GM12878 (cell line): ENCODE data around the gene SLX9. TPM values are rescaled to one million over a fixed set of nuclear protein-coding genes. Genes with fewer than 3 reads are reported as not detected.

Experiments used
- ATAC-seq: fragments of 200-7000 bp; cut with Tn5 transposase; 3 replicates; pipeline ENCODE4 v1.9.1; 2020; ENCODE audit warnings: mild to moderate bottlenecking, moderate library complexity
- BruUV-seq: library from RNA; stranded (reverse); fragments of 400-500 nt; replicated peaks from 2 replicates; lab custom pipeline; 2021; lab: Mats Ljungman, UMichigan
- CTCF ChIA-PET: fragments of 300-600 bp; sonication (Branson Sonifier 250); formaldehyde crosslinking; extraction: SDS; loops from one replicate; lab custom pipeline; 2021; ENCODE audit warnings: inconsistent platforms; lab: Yijun Ruan, JAX
- POLR2A ChIA-PET: fragments of 350-600 bp; formaldehyde crosslinking; extraction: SDS; loops from one replicate; lab custom pipeline; 2021; ENCODE audit warnings: inconsistent platforms; lab: Charles Lee
- RAD21 ChIA-PET: fragments of 300-600 bp; sonication (Branson Sonifier 250); formaldehyde crosslinking; loops from one replicate; lab custom pipeline; 2023; ENCODE audit warnings: antibody characterized with exemption; ENCODE audit not compliant: unreplicated experiment; lab: Charles Lee
- SMC1A ChIA-PET: fragments of 300-600 bp; sonication (Branson Sonifier 250); formaldehyde crosslinking; loops from one replicate; lab custom pipeline; 2023; ENCODE audit not compliant: unreplicated experiment, uncharacterized antibody; lab: Charles Lee
- DNase-seq: peaks from one replicate; pipeline ENCODE4 v3.0.0-alpha.2; 2011; ENCODE audit warnings: low read depth, low spot score
- FAIRE-seq: peaks from 3 replicates; lab custom pipeline; 2011; peaks lifted over from hg19 to GRCh38; lab: Jason Lieb, UNC
- H2AFZ ChIP-seq: 2 replicates; pipeline ENCODE4 v1.6.0; 2011; ENCODE audit warnings: low read depth, low read length, control low read depth; ENCODE audit not compliant: control insufficient read depth
- H3K27ac ChIP-seq: 2 replicates; pipeline ENCODE4 v1.5.1; 2011; ENCODE audit warnings: control low read depth; ENCODE audit not compliant: control insufficient read depth, insufficient read depth
- H3K27me3 ChIP-seq, 2 experiments: replicated peaks in 1 of 2; 2 replicates each; pipeline versions ENCODE4 v1.6.0 to v1.6.1; 2011; ENCODE audit warnings: low read length in 1 of 2; ENCODE audit not compliant: control insufficient read depth in 2 of 2, insufficient read depth in 2 of 2
- H3K36me3 ChIP-seq, 2 experiments: 2 replicates each; pipeline ENCODE4 v1.5.1; 2011; ENCODE audit warnings: low read length in 1 of 2; ENCODE audit not compliant: control insufficient read depth in 2 of 2, insufficient read depth in 2 of 2
- H3K4me1 ChIP-seq: 2 replicates; pipeline ENCODE4 v1.6.1; 2011; ENCODE audit warnings: mild to moderate bottlenecking, low read length, moderate library complexity, mixed read lengths; ENCODE audit not compliant: control insufficient read depth, insufficient read depth
- H3K4me2 ChIP-seq: 2 replicates; pipeline ENCODE4 v1.6.0; 2011; ENCODE audit warnings: control low read depth; ENCODE audit not compliant: control insufficient read depth, insufficient read depth
- H3K4me3 ChIP-seq: fragments of 200-600 bp; sonication (generic); 2 replicates; pipeline ENCODE4 v1.5.1; 2016
- H3K79me2 ChIP-seq: 2 replicates; pipeline ENCODE4 v1.6.0; 2011; ENCODE audit warnings: low read length; ENCODE audit not compliant: control insufficient read depth, insufficient read depth
- H3K9ac ChIP-seq: 2 replicates; pipeline ENCODE4 v1.8.0; 2011; ENCODE audit warnings: low read length, control low read depth, mixed read lengths; ENCODE audit not compliant: control insufficient read depth, insufficient read depth
- H3K9me3 ChIP-seq: replicated peaks from 3 replicates; pipeline ENCODE4 v1.5.1; 2011; ENCODE audit warnings: mild to moderate bottlenecking, low read length; ENCODE audit not compliant: control insufficient read depth, insufficient read depth
- H4K20me1 ChIP-seq: 2 replicates; pipeline ENCODE4 v1.6.0; 2011; ENCODE audit not compliant: control insufficient read depth, insufficient read depth
- BCL11A ChIP-seq: IDR thresholded peaks from 2 replicates; pipeline ENCODE4 v1.6.1; 2011; ENCODE audit warnings: low read depth, low read length
- FOXK2 ChIP-seq: fragments of 450-650 bp; IDR thresholded peaks from 2 replicates; pipeline ENCODE4 v1.6.1; 2017; ENCODE audit warnings: mild to moderate bottlenecking, moderate library complexity
- IRF4 ChIP-seq: IDR thresholded peaks from 2 replicates; pipeline ENCODE4 v1.6.1; 2011; ENCODE audit warnings: low read depth, low read length
- TARDBP ChIP-seq: IDR thresholded peaks from 2 replicates; pipeline ENCODE4 v1.6.1; 2016; ENCODE audit warnings: borderline replicate concordance
- WGBS: methylation state at CpG from one replicate; pipeline ENCODE4 v1.1.6; 2016; ENCODE audit warnings: low lambda C conversion rate; ENCODE audit not compliant: insufficient replicate concordance, insufficient coverage; ENCODE audit errors: missing lambda C conversion rate; 5-methylcytosine and 5-hydroxymethylcytosine counted together
- in situ Hi-C: fragments of 300-500 bp; cut with MboI; formaldehyde crosslinking; loops from 9 replicates; pipeline ENCODE4 v1.14.3; 2018; ENCODE audit warnings: mixed read lengths
- intact Hi-C: fragments of 100-400 bp; cut with micrococcal nuclease; formaldehyde crosslinking; loops from one replicate; pipeline ENCODE4 v1.14.2; 2022; ENCODE audit not compliant: unreplicated experiment
- polyA plus RNA-seq, 11 experiments: library from polyadenylated mRNA; depleted of rRNA in 4 of 11; unstranded in 6 of 11; stranded (reverse) in 5 of 11; fragments of >200 nt; fragmentation: Nextera tagmentation in 4 of 11; fragmentation: Illumina TruSeq in 1 of 11; extraction: Ambion mirVana in 4 of 11; extraction: Trizol in 1 of 11; gene quantifications; 1 replicate in 1 of 11; 2 replicates in 10 of 11; pipeline versions ENCODE4 v1.2.1 to v1.2.3, GENCODE V29; 2011 to 2016; ENCODE audit warnings: inconsistent platforms in 2 of 11, missing spikeins in 2 of 11, low read depth in 1 of 11
- total RNA-seq, 4 experiments: library from RNA; depleted of rRNA in 3 of 4; stranded (reverse); fragments of >200 nt in 3 of 4; fragmentation: Illumina TruSeq in 1 of 4; extraction: Trizol in 1 of 4; gene quantifications; 2 replicates each; pipeline versions ENCODE4 v1.2.1 to v1.2.3, GENCODE V29; 2013 to 2021
- TF ChIP-seq, protein P1 (sequence below): fragments of 450-650 bp; IDR thresholded peaks from 2 replicates; pipeline ENCODE4 v1.6.1; 2017; ENCODE audit warnings: mild to moderate bottlenecking
- TF ChIP-seq, protein P2 (sequence below): IDR thresholded peaks from 2 replicates; pipeline ENCODE4 v1.6.1; 2011; ENCODE audit warnings: mild to moderate bottlenecking, low read depth, low read length, moderate library complexity; ENCODE audit not compliant: insufficient replicate concordance

Gene SLX9
- total and polyA plus RNA-seq, 10 of the 15 experiments (the other 5 are each of a cell fraction or from before 2014, with no cell fraction given) = 0.69 to 81.3 (median 33.9) TPM

DNA sequence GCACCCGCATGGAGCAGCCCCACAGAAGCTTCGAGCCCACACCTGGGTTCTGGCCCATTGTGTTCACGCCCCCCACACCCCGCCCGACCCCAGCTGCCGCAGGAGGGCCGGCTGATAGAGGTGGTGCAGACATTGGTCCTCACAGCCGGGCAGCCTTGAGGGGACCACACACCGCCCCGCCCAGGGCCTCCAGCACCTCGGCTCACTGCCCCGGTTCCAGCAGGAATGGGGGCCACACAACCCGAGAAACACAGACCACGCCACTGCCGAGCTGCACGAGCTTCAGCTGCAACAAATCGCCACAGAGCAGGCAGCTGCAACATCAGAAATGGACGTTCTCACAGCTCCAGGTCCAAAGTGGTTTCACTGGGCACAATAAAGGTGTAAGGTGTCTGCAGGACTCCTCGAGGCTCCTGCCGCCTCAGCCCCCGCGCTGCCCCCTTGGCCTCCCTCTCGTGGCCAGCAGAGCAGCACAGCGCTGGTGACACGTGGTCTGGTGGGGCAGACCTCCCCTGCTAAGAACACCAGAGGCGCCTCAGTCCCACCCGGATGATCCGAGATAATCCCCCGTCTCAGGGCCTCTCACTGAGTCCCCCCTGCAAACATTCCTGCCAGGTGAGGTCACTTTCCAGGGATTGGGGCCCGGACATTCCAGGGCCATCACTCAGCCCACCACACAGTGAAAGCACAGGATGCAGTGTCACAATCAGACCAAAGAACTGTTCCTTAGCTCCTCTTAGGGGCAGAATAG is 72.3 kb downstream of the SLX9 start (continued):
- TF ChIP-seq, protein P1, sequence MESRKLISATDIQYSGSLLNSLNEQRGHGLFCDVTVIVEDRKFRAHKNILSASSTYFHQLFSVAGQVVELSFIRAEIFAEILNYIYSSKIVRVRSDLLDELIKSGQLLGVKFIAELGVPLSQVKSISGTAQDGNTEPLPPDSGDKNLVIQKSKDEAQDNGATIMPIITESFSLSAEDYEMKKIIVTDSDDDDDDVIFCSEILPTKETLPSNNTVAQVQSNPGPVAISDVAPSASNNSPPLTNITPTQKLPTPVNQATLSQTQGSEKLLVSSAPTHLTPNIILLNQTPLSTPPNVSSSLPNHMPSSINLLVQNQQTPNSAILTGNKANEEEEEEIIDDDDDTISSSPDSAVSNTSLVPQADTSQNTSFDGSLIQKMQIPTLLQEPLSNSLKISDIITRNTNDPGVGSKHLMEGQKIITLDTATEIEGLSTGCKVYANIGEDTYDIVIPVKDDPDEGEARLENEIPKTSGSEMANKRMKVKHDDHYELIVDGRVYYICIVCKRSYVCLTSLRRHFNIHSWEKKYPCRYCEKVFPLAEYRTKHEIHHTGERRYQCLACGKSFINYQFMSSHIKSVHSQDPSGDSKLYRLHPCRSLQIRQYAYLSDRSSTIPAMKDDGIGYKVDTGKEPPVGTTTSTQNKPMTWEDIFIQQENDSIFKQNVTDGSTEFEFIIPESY = no peak
- TF ChIP-seq IRF4 = no peak

DNA sequence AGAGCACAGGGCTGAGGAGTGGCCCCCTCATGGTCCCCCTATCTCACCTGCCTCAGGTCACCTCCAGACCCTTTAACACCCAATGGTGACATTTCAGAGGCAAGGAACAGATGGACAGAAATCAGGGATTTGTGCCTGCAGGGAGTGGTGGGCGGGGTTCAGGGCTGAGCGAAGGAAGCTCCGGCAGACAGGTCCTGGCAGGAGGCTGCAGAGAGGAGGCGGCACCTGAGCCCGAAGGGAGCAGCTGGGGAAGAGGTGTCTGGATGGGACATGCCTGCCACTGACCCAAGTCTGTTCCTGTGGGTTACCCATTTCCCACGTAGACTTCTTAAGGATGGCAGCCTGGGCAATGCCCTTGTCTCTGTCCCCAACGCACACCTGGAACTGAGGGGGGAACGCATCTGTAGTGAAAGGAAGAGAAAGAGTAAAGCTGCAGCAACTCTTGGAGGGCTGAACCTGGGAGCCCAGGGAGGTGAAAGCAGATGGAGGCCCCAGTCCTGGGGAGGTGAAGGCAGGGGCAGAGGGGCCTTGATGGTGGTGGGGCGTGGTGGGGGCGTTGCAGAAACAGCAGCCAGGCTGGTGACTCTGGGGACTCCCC is 72.9 kb downstream of the SLX9 start:
- Histone ChIP-seq H3K9ac (no peak overlapping the region), H3K4me3 (no peak overlapping the region), H3K36me3 (no peaks in the 10 kb centered on the region)
- no peak for DNase-seq
- no TSS peak for BruUV-seq
- no peak for TF ChIP-seq FOXK2
- no peak for TF ChIP-seq BCL11A
- TF ChIP-seq TARDBP = no peak
- TF ChIP-seq, protein P2, sequence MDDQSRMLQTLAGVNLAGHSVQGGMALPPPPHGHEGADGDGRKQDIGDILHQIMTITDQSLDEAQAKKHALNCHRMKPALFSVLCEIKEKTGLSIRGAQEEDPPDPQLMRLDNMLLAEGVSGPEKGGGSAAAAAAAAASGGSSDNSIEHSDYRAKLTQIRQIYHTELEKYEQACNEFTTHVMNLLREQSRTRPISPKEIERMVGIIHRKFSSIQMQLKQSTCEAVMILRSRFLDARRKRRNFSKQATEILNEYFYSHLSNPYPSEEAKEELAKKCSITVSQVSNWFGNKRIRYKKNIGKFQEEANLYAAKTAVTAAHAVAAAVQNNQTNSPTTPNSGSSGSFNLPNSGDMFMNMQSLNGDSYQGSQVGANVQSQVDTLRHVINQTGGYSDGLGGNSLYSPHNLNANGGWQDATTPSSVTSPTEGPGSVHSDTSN = no peak
- TF ChIP-seq, all 136 proteins: peak for 0
- Histone ChIP-seq H3K4me2 (no peak overlapping the region), H2AFZ (no peak overlapping the region), H3K27ac (no peak overlapping the region), H3K9me3 (no peaks in the 10 kb centered on the region; the same call in 2 of the 3 replicates), H4K20me1 (no peaks in the 10 kb centered on the region), H3K27me3 (peaks cover 3% of the 10 kb centered on the region in 2 experiments; a peak in 3 of 4 replicates), H3K4me1 (no peaks in the 10 kb centered on the region), H3K79me2 (no peaks in the 10 kb centered on the region)
- ChIA-PET POLR2A (no interaction called here), CTCF (no interaction called here), RAD21 (interaction anchor here (1.3 kb wide), 1 partner anchor 125 kb away, joined by 3 read pairs; no protein-coding TSS in a partner anchor), SMC1A (no interaction called here)
- 66% methylated on average over 8 of the region's 10 CpGs for WGBS
- ATAC-seq (no peak), FAIRE-seq (no peak)
- intact Hi-C loops = no loop called here
- in situ Hi-C loops = no loop called here
